B cell (primary cell): ENCODE measurements around the gene KIF26B. TPM values are rescaled to one million over a fixed set of nuclear protein-coding genes. Genes with fewer than 3 reads are reported as not detected.

ENCODE experiments used
- ATAC-seq: fragments of 200-7000 bp; cut with Tn5 transposase; one replicate; pipeline ENCODE4 v1.10.0; 2021; ENCODE audit warnings: low read depth, mild to moderate bottlenecking, moderate number of reproducible peaks, moderate library complexity
- CTCF ChIA-PET: fragments of 350-600 bp; sonication (Branson Sonifier 250); formaldehyde crosslinking; loops from one replicate; lab custom pipeline; 2021; ENCODE audit warnings: antibody characterized with exemption, inconsistent platforms; lab: Charles Lee
- POLR2A ChIA-PET: fragments of 350-600 bp; sonication (Branson Sonifier 250); formaldehyde crosslinking; loops from one replicate; lab custom pipeline; 2021; ENCODE audit warnings: antibody characterized with exemption; lab: Charles Lee
- DNase-seq: peaks from one replicate; pipeline ENCODE4 v3.0.0; 2013
- H2AFZ ChIP-seq: 2 replicates; pipeline ENCODE4 v1.6.1; 2012; ENCODE audit warnings: mild to moderate bottlenecking, low read depth, low read length; ENCODE audit not compliant: insufficient read depth, poor library complexity, severe bottlenecking
- H3K27ac ChIP-seq, 2 donors: 1 replicate in 1 of 2; 2 replicates in 1 of 2; pipeline ENCODE4 v1.5.1; 2012 to 2013; ENCODE audit warnings: low read length in 2 of 2, mild to moderate bottlenecking in 2 of 2, moderate library complexity in 1 of 2
- H3K27me3 ChIP-seq, 4 experiments: fragments of 200-600 bp in 1 of 4; sonication (generic) in 1 of 4; replicated peaks in 1 of 4; 1 replicate in 2 of 4; 2 replicates in 2 of 4; pipeline versions ENCODE4 v1.6.1 to v1.7.0; 2013 to 2016; ENCODE audit warnings: low read length in 3 of 4, mild to moderate bottlenecking in 2 of 4, mixed read lengths in 1 of 4, moderate library complexity in 1 of 4; ENCODE audit not compliant: insufficient read depth in 4 of 4, control insufficient read depth in 3 of 4; ENCODE audit errors: control extremely low read depth in 1 of 4
- H3K36me3 ChIP-seq, 2 experiments: replicated peaks in 1 of 2; 1 replicate in 1 of 2; 2 replicates in 1 of 2; pipeline versions ENCODE4 v1.6.1 to v1.7.1; 2013; ENCODE audit warnings: low read length in 1 of 2; ENCODE audit not compliant: insufficient read depth in 2 of 2, control insufficient read depth in 1 of 2; ENCODE audit errors: control extremely low read depth in 1 of 2, extremely low read depth in 1 of 2
- H3K4me1 ChIP-seq, 2 donors: fragments of 200-600 bp in 1 of 2; sonication (generic) in 1 of 2; 1 replicate in 1 of 2; 2 replicates in 1 of 2; pipeline versions ENCODE4 v1.5.1 to v1.6.1; 2013 to 2017; ENCODE audit warnings: low read length in 2 of 2; ENCODE audit not compliant: control insufficient read depth in 2 of 2, insufficient read depth in 2 of 2
- H3K4me2 ChIP-seq: replicated peaks from 2 replicates; pipeline ENCODE3; 2012; ENCODE audit warnings: mild to moderate bottlenecking, low read depth, low read length; ENCODE audit not compliant: poor library complexity, severe bottlenecking
- H3K4me3 ChIP-seq, 5 experiments: fragments of 200-600 bp in 1 of 5; sonication (generic) in 1 of 5; 1 replicate in 3 of 5; 2 replicates in 2 of 5; pipeline versions ENCODE4 v1.5.1 to v1.7.0; 2011 to 2016; ENCODE audit warnings: low read length in 4 of 5, mild to moderate bottlenecking in 4 of 5, low read depth in 2 of 5, control low read depth in 1 of 5, moderate library complexity in 1 of 5; ENCODE audit not compliant: insufficient read depth in 1 of 5; ENCODE audit errors: control extremely low read depth in 1 of 5, extremely low read depth in 1 of 5
- H3K79me2 ChIP-seq: fragments of 200-600 bp; sonication (generic); one replicate; pipeline ENCODE4 v1.6.0; 2016; ENCODE audit warnings: low read length; ENCODE audit not compliant: control insufficient read depth, insufficient read depth
- H3K9ac ChIP-seq: fragments of 200-600 bp; sonication (generic); 2 replicates; pipeline ENCODE4 v1.6.1; 2017; ENCODE audit warnings: mild to moderate bottlenecking, low read length, moderate library complexity
- H3K9me3 ChIP-seq, 3 donors: one replicate each; pipeline versions ENCODE4 v1.6.1 to v1.7.1; 2013; ENCODE audit warnings: low read length in 2 of 3; ENCODE audit not compliant: control insufficient read depth in 2 of 3, insufficient read depth in 1 of 3; ENCODE audit errors: control extremely low read depth in 1 of 3
- H4K20me1 ChIP-seq: 2 replicates; pipeline ENCODE4 v1.6.0; 2012; ENCODE audit warnings: mild to moderate bottlenecking, low read length; ENCODE audit not compliant: insufficient read depth, control insufficient read depth, poor library complexity, severe bottlenecking
- H3K27ac Mint-ChIP-seq: one replicate; pipeline ENCODE4 v1.8.0; 2021; ENCODE audit warnings: mixed read lengths
- H3K27me3 Mint-ChIP-seq: one replicate; pipeline ENCODE4 v1.8.0; 2021; ENCODE audit warnings: mixed read lengths
- H3K4me1 Mint-ChIP-seq: one replicate; pipeline ENCODE4 v1.8.0; 2021; ENCODE audit warnings: mixed read lengths
- H3K4me3 Mint-ChIP-seq: one replicate; pipeline ENCODE4 v1.8.0; 2021; ENCODE audit warnings: mixed read lengths
- H3K9me3 Mint-ChIP-seq: one replicate; pipeline ENCODE4 v1.8.0; 2022; ENCODE audit warnings: mixed read lengths; ENCODE audit not compliant: insufficient read depth
- EZH2 ChIP-seq: IDR thresholded peaks from 2 replicates; pipeline ENCODE4 v1.6.1; 2012; ENCODE audit warnings: borderline replicate concordance, low read depth, mild to moderate bottlenecking, moderate library complexity, low read length; ENCODE audit not compliant: insufficient read depth, poor library complexity, severe bottlenecking
- WGBS: methylation state at CpG from one replicate; pipeline ENCODE4 v1.1.5; 2013; ENCODE audit warnings: missing lambda C conversion rate; ENCODE audit not compliant: insufficient coverage; 5-methylcytosine and 5-hydroxymethylcytosine counted together
- intact Hi-C: fragments of 100-400 bp; cut with micrococcal nuclease; formaldehyde crosslinking; loops from one replicate; pipeline ENCODE4 v1.10.0; 2022
- polyA plus RNA-seq: library from polyadenylated mRNA; depleted of rRNA; stranded (reverse); fragments of >200 nt; gene quantifications from 2 replicates; pipeline ENCODE4 v1.2.3, GENCODE V29; 2012
- total RNA-seq, 2 donors: library from RNA; stranded (reverse); fragments of 120-200 nt in 1 of 2; gene quantifications; 1 replicate in 1 of 2; 2 replicates in 1 of 2; pipeline versions ENCODE4 v1.2.3 to v1.2.4, GENCODE V29; 2013 to 2022
- TF ChIP-seq, protein P1 (sequence below): fragments of 200-600 bp; IDR thresholded peaks from one replicate; pipeline ENCODE4 v1.8.0; 2022; ENCODE audit warnings: antibody characterized with exemption, mild to moderate bottlenecking

Gene KIF26B
- total and polyA plus RNA-seq, 2 donors (not counting 1 experiment from before 2014, with no cell fraction given): 0.62 TPM; not detected in 1

DNA sequence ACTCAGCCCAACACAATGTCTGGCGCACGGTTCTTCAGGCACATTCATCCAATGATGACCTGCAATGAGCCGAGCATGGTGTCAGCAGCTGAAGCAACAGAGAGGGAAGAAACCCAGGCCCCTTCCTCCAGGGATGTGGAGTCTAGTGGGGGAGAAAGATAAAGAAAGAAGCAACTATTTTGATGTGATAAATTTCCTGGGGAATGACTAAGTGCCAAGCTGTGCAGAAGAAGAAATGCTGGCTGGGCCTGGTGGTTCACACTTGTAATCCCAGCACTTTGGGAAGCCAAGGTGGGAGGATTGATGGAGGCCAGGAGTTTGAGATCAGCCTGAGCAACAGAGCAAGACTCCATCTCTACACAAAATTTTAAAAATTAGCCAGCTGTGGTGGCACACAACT is 561.8 kb downstream of the KIF26B start:
- DNase-seq: no peak
- no CpG with 5 or more reads among the region's 3 CpGs for WGBS
- TF ChIP-seq, protein P1, sequence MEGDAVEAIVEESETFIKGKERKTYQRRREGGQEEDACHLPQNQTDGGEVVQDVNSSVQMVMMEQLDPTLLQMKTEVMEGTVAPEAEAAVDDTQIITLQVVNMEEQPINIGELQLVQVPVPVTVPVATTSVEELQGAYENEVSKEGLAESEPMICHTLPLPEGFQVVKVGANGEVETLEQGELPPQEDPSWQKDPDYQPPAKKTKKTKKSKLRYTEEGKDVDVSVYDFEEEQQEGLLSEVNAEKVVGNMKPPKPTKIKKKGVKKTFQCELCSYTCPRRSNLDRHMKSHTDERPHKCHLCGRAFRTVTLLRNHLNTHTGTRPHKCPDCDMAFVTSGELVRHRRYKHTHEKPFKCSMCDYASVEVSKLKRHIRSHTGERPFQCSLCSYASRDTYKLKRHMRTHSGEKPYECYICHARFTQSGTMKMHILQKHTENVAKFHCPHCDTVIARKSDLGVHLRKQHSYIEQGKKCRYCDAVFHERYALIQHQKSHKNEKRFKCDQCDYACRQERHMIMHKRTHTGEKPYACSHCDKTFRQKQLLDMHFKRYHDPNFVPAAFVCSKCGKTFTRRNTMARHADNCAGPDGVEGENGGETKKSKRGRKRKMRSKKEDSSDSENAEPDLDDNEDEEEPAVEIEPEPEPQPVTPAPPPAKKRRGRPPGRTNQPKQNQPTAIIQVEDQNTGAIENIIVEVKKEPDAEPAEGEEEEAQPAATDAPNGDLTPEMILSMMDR: no peak
- no peak for TF ChIP-seq EZH2
- Histone ChIP-seq H3K36me3 (no peaks in the 10 kb centered on the region), H3K9ac (no peak overlapping the region), H3K79me2 (no peaks in the 10 kb centered on the region), H3K27ac (no peak overlapping the region), H3K27me3 (no peaks in the 10 kb centered on the region), H2AFZ (no peak overlapping the region), H3K4me1 (peaks cover 0 to 2% of the 10 kb centered on the region in 2 donors), H3K9me3 (peaks cover 0 to 7% (median 0%) of the 10 kb centered on the region in 3 donors), H3K4me2 (no peak overlapping the region), H3K4me3 (no peak overlapping the region), H4K20me1 (no peaks in the 10 kb centered on the region)
- intact Hi-C loops: no loop called here
- Mint-ChIP-seq H3K4me1 (no peaks in the 10 kb centered on the region), H3K9me3 (no peaks in the 10 kb centered on the region), H3K4me3 (no peak overlapping the region), H3K27me3 (peaks cover 6% of the 10 kb centered on the region), H3K27ac (no peak overlapping the region)
- POLR2A ChIA-PET: no interaction called here
- no peak for ATAC-seq
- CTCF ChIA-PET: interaction anchor here (1.2 kb wide), 1 partner anchor 9 kb away, joined by 3 read pairs; no protein-coding TSS in a partner anchor

DNA sequence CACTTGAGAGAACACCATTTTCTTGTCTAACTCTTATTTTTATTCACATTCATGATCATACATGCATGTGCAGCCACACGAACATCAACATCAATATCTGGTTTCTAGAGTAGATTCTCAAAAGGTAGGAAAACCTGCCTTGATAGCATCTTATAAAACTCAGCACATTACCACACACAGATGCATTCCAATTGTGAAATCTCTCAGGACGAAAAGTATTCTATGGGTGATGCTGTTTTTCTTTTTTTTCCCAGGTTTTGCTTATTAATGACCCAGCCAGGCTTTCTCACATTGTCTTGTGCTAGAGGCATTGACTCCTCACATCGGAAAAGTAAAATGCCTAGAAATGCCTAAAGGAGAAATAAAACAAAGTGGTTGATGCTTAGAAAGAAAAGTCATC is 562.8 kb downstream of the KIF26B start:
- no CpG with 5 or more reads among the region's 3 CpGs for whole genome bisulfite sequencing
- DNase-seq (no peak), ATAC-seq (no peak)
- H3K4me1 Mint-ChIP-seq: no peaks in the 10 kb centered on the region
- Histone ChIP-seq H3K4me3 (no peak overlapping the region), H3K79me2 (no peaks in the 10 kb centered on the region), H3K27ac (no peak overlapping the region), H3K4me1 (no peaks in the 10 kb centered on the region), H3K36me3 (no peaks in the 10 kb centered on the region), H2AFZ (no peak overlapping the region), H4K20me1 (no peaks in the 10 kb centered on the region), H3K9ac (no peak overlapping the region), H3K9me3 (peaks cover 0 to 7% (median 0%) of the 10 kb centered on the region in 3 donors), H3K27me3 (no peaks in the 10 kb centered on the region), H3K4me2 (no peak overlapping the region)
- H3K27me3 Mint-ChIP-seq: peaks cover 2% of the 10 kb centered on the region
- H3K4me3 Mint-ChIP-seq: no peak overlapping the region
- H3K9me3 Mint-ChIP-seq: no peaks in the 10 kb centered on the region
- TF ChIP-seq, protein P1: no peak
- TF ChIP-seq EZH2: no peak
- intact Hi-C loops: no loop called here
- no peak overlapping the region for H3K27ac Mint-ChIP-seq
- POLR2A ChIA-PET: no interaction called here
- CTCF ChIA-PET: no interaction called here
